Esophagus (tissue), 2 donors: ENCODE results near the gene ETS1. TPM values are rescaled to one million over a fixed set of nuclear protein-coding genes. Genes with fewer than 3 reads are reported as not detected.

Experiments
- H3K27ac ChIP-seq, 2 donors: one replicate each; pipeline ENCODE4 v1.5.1; 2013; ENCODE audit warnings: low read depth in 2 of 2, mild to moderate bottlenecking in 2 of 2, inconsistent platforms in 1 of 2, low read length in 1 of 2, moderate library complexity in 1 of 2
- H3K27me3 ChIP-seq, 2 donors: one replicate each; pipeline ENCODE4 v1.6.1; 2013; ENCODE audit warnings: low read length in 2 of 2, control low read depth in 1 of 2, mild to moderate bottlenecking in 1 of 2; ENCODE audit not compliant: insufficient read depth in 2 of 2, control insufficient read depth in 1 of 2
- H3K36me3 ChIP-seq, 2 donors: one replicate each; pipeline ENCODE4 v1.6.1; 2013; ENCODE audit warnings: low read length in 1 of 2; ENCODE audit not compliant: control insufficient read depth in 2 of 2, insufficient read depth in 2 of 2
- H3K4me1 ChIP-seq, 2 donors: one replicate each; pipeline ENCODE4 v1.6.1; 2013; ENCODE audit warnings: low read length in 1 of 2; ENCODE audit not compliant: control insufficient read depth in 2 of 2, insufficient read depth in 2 of 2
- H3K4me3 ChIP-seq, 2 donors: one replicate each; pipeline ENCODE4 v1.5.1; 2013; ENCODE audit warnings: low read length in 2 of 2, mild to moderate bottlenecking in 2 of 2, low read depth in 1 of 2, moderate library complexity in 1 of 2
- H3K9me3 ChIP-seq, 2 donors: one replicate each; pipeline ENCODE4 v1.6.1; 2013; ENCODE audit warnings: mild to moderate bottlenecking in 2 of 2, low read depth in 1 of 2, low read length in 1 of 2, moderate library complexity in 1 of 2; ENCODE audit not compliant: control insufficient read depth in 2 of 2, insufficient read depth in 1 of 2
- WGBS, 2 donors: extraction: QIAGEN DNeasy Blood & Tissue Kit; methylation state at CpG; one replicate each; pipeline ENCODE4 v1.1.7; 2013; 5-methylcytosine and 5-hydroxymethylcytosine counted together
- polyA plus RNA-seq, 2 donors: library from polyadenylated mRNA; stranded (reverse); fragments of 200-250 nt; gene quantifications; one replicate each; pipeline ENCODE4 v1.2.3, GENCODE V29; 2013
- donor health status: healthy with polysubstance abuse.
- donor health status: Bipolar disorder and iron deficiency.

ETS1 gene
- polyA plus RNA-seq, 2 donors = 3.0 to 3.9 TPM

DNA sequence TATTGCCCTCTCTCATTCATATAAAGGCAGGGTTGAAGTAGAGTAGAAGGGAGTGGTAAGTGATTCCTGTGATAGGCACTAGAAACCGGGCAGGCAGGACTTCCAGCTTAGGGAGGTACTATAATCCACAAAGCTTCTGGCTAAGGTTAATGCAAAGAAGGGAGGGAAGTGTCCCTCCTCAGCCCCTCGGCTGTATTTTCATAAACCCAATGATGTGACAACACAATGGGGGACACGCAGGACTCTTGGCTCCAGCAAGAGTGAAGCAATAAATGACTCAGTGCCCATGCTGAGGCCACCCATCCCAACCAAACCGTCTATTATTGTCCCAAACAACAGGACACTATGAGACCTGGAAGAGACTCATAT is 90.7 kb downstream of the ETS1 start:
- 16 to 21% methylated on average over 4 of the region's 4 CpGs for WGBS, 2 donors
- Histone ChIP-seq H3K27ac (peak overlapping the region; percentile 34 to 64), H3K27me3 (no peaks in the 10 kb centered on the region), H3K36me3 (no peaks in the 10 kb centered on the region), H3K9me3 (no peaks in the 10 kb centered on the region), H3K4me3 (no peak overlapping the region), H3K4me1 (peaks cover 2 to 15% of the 10 kb centered on the region in 2 donors)

- 57 to 67% methylated on average over 3 of the region's 3 CpGs for WGBS, 2 donors
- Histone ChIP-seq H3K9me3 (no peaks in the 10 kb centered on the region), H3K27me3 (no peaks in the 10 kb centered on the region), H3K36me3 (no peaks in the 10 kb centered on the region), H3K4me1 (peaks cover 2 to 15% of the 10 kb centered on the region in 2 donors), H3K4me3 (no peak overlapping the region), H3K27ac (peak overlapping the region; percentile 34 to 64)
These were observed 91.1 kb downstream of the ETS1 start for GRCh38 chr11:128496249-128496648.

- Histone ChIP-seq H3K27me3 (no peaks in the 10 kb centered on the region), H3K27ac (no peak overlapping the region), H3K4me1 (peaks cover 2 to 15% of the 10 kb centered on the region in 2 donors), H3K36me3 (no peaks in the 10 kb centered on the region), H3K4me3 (no peak overlapping the region), H3K9me3 (no peaks in the 10 kb centered on the region)
- WGBS, 2 donors = 69 to 78% methylated on average over 3 of the region's 3 CpGs
These were observed 92.7 kb downstream of the ETS1 start for GRCh38 chr11:128494418-128495332.

- H3K4me3 ChIP-seq = no peak overlapping the region
- H3K27me3 ChIP-seq = no peaks in the 10 kb centered on the region
- peaks cover 2 to 15% of the 10 kb centered on the region in 2 donors for H3K4me1 ChIP-seq
- H3K36me3 ChIP-seq = no peaks in the 10 kb centered on the region
- no peaks in the 10 kb centered on the region for H3K9me3 ChIP-seq
- 53 to 67% methylated on average over 2 of the region's 2 CpGs for WGBS, 2 donors
- H3K27ac ChIP-seq = peak overlapping the region in 1 of 2 donors; percentile 22
These were observed 93.8 kb downstream of the ETS1 start for GRCh38 chr11:128493570-128493965.

DNA sequence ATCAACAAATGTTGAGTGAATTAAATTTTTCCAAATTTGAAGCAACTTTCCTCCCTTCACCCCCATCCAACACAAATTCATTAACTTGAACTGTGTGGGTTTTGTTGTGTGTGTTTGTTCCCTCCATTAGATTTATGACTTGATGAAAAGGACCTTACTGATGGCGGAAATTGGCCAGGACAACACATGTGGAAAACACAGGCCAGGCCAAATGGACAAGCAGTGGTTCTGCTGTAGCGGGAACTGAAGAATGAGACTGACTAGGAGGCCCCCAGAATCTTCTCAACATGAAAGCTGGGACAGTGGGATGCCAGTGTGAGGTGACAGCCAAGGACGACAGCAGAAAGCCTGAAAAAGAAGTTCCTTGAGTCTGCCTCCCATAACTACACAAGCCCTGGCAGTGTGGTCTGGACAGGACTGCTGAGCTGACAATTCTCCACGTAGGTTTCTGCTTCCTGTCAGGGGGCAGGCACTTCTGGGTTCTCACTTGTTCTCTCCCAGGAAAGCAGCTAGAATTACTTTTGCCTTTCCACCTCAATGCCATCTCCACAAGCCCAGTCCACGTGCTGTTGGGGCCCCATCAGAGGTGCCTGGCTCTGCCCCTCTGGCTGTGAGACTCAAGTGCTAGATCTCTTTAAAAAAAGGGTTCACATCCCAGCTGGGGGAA is 94.3 kb downstream of the ETS1 start:
- Histone ChIP-seq H3K9me3 (no peaks in the 10 kb centered on the region), H3K4me1 (peaks cover 2 to 15% of the 10 kb centered on the region in 2 donors), H3K4me3 (no peak overlapping the region), H3K36me3 (no peaks in the 10 kb centered on the region), H3K27me3 (no peaks in the 10 kb centered on the region), H3K27ac (peak overlapping the region in 1 of 2 donors; percentile 44)
- WGBS, 2 donors = 63 to 70% methylated on average over 5 of the region's 5 CpGs

DNA sequence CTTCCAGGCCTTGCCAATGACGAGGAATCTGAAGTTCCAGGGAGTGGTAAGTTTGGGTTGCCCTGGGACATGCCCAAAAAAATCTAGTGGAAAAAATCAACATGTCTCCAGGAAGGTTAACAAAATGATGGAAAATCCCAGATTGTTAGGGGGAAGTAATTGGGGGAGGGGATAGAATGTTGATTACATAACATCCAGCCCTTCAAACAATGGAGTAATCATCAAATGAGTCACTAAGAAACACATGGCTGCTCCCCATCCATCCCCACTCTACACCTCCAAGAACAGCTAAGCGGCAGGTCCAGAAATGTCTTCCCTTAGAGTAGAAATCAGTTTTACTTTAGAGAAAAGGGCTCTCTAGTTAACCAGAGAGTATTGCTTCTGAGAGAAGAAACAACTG is 94.9 kb downstream of the ETS1 start:
- no peak overlapping the region for H3K4me3 ChIP-seq
- no peaks in the 10 kb centered on the region for H3K27me3 ChIP-seq
- peaks cover 2 to 10% of the 10 kb centered on the region in 2 donors for H3K4me1 ChIP-seq
- H3K27ac ChIP-seq = no peak overlapping the region
- no peaks in the 10 kb centered on the region for H3K9me3 ChIP-seq
- no peaks in the 10 kb centered on the region for H3K36me3 ChIP-seq
- 61 to 74% methylated on average over 2 of the region's 2 CpGs for WGBS, 2 donors

GRCh38 chr11:128491195-128491936 is 96.0 kb downstream of the ETS1 start:
- Histone ChIP-seq H3K27me3 (no peaks in the 10 kb centered on the region), H3K4me3 (no peak overlapping the region), H3K9me3 (no peaks in the 10 kb centered on the region), H3K27ac (no peak overlapping the region), H3K36me3 (peaks cover 0 to 2% of the 10 kb centered on the region in 2 donors), H3K4me1 (peaks cover 2 to 5% of the 10 kb centered on the region in 2 donors)
- WGBS, 2 donors = 68 to 71% methylated on average over 3 of the region's 3 CpGs

- no peak overlapping the region for H3K27ac ChIP-seq
These were observed 97.3 kb downstream of the ETS1 start for GRCh38 chr11:128490092-128490491.

GRCh38 chr11:128488471-128488870 is 98.9 kb downstream of the ETS1 start:
- WGBS, 2 donors = 86% methylated on average over 5 of the region's 5 CpGs
- H3K4me3 ChIP-seq = no peak overlapping the region
- H3K27me3 ChIP-seq = no peaks in the 10 kb centered on the region
- peaks cover 2 to 5% of the 10 kb centered on the region in 2 donors for H3K4me1 ChIP-seq
- H3K36me3 ChIP-seq = peaks cover 0 to 2% of the 10 kb centered on the region in 2 donors
- H3K9me3 ChIP-seq = no peaks in the 10 kb centered on the region
- H3K27ac ChIP-seq = no peak overlapping the region

More at GRCh38 chr11:128490092-128490491, 97.3 kb downstream of the ETS1 start:
- Histone ChIP-seq H3K27me3 (no peaks in the 10 kb centered on the region), H3K9me3 (no peaks in the 10 kb centered on the region), H3K4me1 (peaks cover 2 to 5% of the 10 kb centered on the region in 2 donors), H3K36me3 (peaks cover 0 to 2% of the 10 kb centered on the region in 2 donors), H3K4me3 (no peak overlapping the region)
- WGBS, 2 donors = 60 to 63% methylated on average over 3 of the region's 3 CpGs
